ENCODE results near the gene CENPVL2.
"Not testable (repeated sequence)": the region's sequence is repeated elsewhere in the genome, so short reads cannot be mapped to it uniquely, and the experiment has no call there.

DNA sequence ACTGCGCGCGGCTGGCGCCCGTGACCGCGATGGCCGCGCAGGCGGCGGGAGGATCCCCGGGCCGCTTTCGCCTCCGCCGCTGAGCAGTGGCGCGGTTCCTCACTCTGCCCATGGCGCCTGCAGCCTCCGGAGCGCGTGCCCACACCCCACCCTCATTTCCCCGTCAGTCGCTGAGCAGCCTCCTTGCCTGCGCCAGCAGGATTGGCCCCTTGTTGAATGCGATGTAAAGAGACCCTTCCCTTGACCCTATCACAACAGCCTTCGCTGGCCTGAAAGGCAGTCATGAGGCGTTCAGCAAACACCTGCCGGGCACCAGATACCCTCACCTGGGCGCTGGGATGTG, at the start of gene CENPVL2:
- TF ChIP-seq, protein P1, sequence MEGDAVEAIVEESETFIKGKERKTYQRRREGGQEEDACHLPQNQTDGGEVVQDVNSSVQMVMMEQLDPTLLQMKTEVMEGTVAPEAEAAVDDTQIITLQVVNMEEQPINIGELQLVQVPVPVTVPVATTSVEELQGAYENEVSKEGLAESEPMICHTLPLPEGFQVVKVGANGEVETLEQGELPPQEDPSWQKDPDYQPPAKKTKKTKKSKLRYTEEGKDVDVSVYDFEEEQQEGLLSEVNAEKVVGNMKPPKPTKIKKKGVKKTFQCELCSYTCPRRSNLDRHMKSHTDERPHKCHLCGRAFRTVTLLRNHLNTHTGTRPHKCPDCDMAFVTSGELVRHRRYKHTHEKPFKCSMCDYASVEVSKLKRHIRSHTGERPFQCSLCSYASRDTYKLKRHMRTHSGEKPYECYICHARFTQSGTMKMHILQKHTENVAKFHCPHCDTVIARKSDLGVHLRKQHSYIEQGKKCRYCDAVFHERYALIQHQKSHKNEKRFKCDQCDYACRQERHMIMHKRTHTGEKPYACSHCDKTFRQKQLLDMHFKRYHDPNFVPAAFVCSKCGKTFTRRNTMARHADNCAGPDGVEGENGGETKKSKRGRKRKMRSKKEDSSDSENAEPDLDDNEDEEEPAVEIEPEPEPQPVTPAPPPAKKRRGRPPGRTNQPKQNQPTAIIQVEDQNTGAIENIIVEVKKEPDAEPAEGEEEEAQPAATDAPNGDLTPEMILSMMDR (IDR thresholded peaks at IDR 0.05), result not testable (repeated sequence)
- TF ChIP-seq EP300 (IDR thresholded peaks at IDR 0.05); POLR2A (IDR thresholded peaks at IDR 0.05; ENCODE audit: low read depth): not testable (repeated sequence)
